Measurements from ENCODE around the gene MAGI2. TPM values are rescaled to one million over a fixed set of nuclear protein-coding genes. Genes with fewer than 3 reads are reported as not detected.

Gene MAGI2
- total RNA-seq, 1 experiment from 2014 or later, result 0.22 TPM

DNA sequence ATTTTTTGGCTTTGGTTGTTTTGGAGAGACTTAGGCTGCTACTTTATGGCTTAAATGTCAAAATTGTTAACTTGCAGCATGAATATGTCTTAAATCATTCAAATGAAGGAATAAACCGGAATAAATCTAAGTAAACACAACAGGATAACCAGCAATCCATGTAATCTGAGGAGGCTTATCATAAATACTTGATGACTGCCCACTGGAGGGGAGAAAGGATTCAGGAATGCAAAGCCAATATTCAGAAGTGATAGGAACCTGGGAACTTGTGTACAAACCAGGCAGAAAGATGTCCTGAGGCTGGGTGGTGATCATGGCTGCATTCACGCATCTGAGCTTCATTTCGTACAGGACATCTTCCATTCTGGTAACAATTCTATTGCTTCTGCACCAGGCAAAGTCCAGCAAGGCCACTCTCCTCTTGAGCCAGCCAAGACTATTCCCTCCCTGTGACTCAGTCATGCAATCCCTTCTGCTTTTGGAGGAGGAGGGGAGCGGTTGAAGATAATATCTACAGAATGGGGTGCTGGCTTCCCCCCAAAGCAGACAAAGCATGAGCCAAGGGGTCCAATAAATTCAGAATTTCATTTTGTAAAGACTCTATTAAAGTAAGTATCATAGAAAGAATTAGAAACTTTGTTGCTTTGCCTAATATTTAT is 1280.4 kb downstream of the MAGI2 start:
- POLR2A ChIA-PET, result no interaction called here
- H3K9ac ChIP-seq (ENCODE audit: low read length), result no peak overlapping the region
- ATAC-seq, result no peak

More for the DNA sequence above, 1280.4 kb downstream of the MAGI2 start:
- Histone ChIP-seq H3K4me3 (replicated peaks in 1 of 2; ENCODE audit: low read depth in 1 of 2, low read length in 2 of 2) (no peak overlapping the region), H3K79me2 (ENCODE audit: insufficient read depth, low read length) (no peaks in the 10 kb centered on the region), H3K36me3 (ENCODE audit: control insufficient read depth in 1 of 2, insufficient read depth in 2 of 2, low read length in 2 of 2) (no peaks in the 10 kb centered on the region), H3K9me2 (ENCODE audit: insufficient read depth) (no peaks in the 10 kb centered on the region), H3K9me3 (ENCODE audit: control insufficient read depth in 1 of 2, insufficient read depth in 1 of 2, low read depth in 1 of 2, low read length in 2 of 2) (no peaks in the 10 kb centered on the region), H3K4me2 (ENCODE audit: low read length) (no peak overlapping the region), H3K27me3 (ENCODE audit: insufficient read depth, low read length) (peaks cover 81% of the 10 kb centered on the region), H3K4me1 (ENCODE audit: control insufficient read depth in 1 of 2, insufficient read depth in 2 of 2, low read length in 2 of 2) (no peaks in the 10 kb centered on the region), H4K20me1 (ENCODE audit: insufficient read depth) (no peaks in the 10 kb centered on the region), H2AFZ (ENCODE audit: low read depth, low read length, poor library complexity, severe bottlenecking) (no peak overlapping the region), H3K27ac (ENCODE audit: low read depth, low read length) (no peak overlapping the region)
- ChIA-PET RAD21 (ENCODE audit: low non-redundant PET in 1 of 2, low total read pairs in 2 of 2, uncharacterized antibody in 2 of 2, unreplicated experiment in 2 of 2) (no interaction called here), CTCF (no interaction called here)
- no peak for TF ChIP-seq ZBTB33 (IDR thresholded peaks at IDR 0.05; ENCODE audit: extremely low read depth, insufficient replicate concordance, low read length)
- no peak for TF ChIP-seq JUND (IDR thresholded peaks at IDR 0.05)
- no peak for TF ChIP-seq EGR1 (IDR thresholded peaks at IDR 0.05; ENCODE audit: low read depth)
- no peak for TF ChIP-seq CBX3 (IDR thresholded peaks at IDR 0.05; ENCODE audit: low read depth)
- TF ChIP-seq ELF1 (IDR thresholded peaks at IDR 0.05; ENCODE audit: borderline replicate concordance, low read depth), result no peak
- TF ChIP-seq CEBPB (IDR thresholded peaks at IDR 0.05; ENCODE audit: low read depth), result no peak
- TF ChIP-seq SIN3A (IDR thresholded peaks at IDR 0.05; ENCODE audit: low read depth), result no peak
- TF ChIP-seq ZFX (IDR thresholded peaks at IDR 0.05), result no peak
- no peak for TF ChIP-seq ZNF274 (IDR thresholded peaks at IDR 0.05; ENCODE audit: low read depth, low read length)
- no peak for TF ChIP-seq EZH2 (IDR thresholded peaks at IDR 0.05)
- TF ChIP-seq POLR2AphosphoS5 (IDR thresholded peaks at IDR 0.05; ENCODE audit: low read depth, low read length), result no peak
- TF ChIP-seq TCF7L2 (IDR thresholded peaks at IDR 0.05; ENCODE audit: borderline replicate concordance, extremely low read depth, insufficient read depth, insufficient read length), result no peak
- TF ChIP-seq ATF3 (IDR thresholded peaks at IDR 0.05), result no peak
- TF ChIP-seq, protein P1, sequence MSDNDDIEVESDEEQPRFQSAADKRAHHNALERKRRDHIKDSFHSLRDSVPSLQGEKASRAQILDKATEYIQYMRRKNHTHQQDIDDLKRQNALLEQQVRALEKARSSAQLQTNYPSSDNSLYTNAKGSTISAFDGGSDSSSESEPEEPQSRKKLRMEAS (IDR thresholded peaks at IDR 0.05), result no peak
- no peak for TF ChIP-seq EZH2phosphoT487 (IDR thresholded peaks at IDR 0.05; ENCODE audit: borderline replicate concordance)
- TF ChIP-seq CTCF (IDR thresholded peaks at IDR 0.05 in 2 of 3, conservative IDR thresholded peaks at IDR 0.05 in 1 of 3; ENCODE audit: borderline replicate concordance in 1 of 3, insufficient read depth in 1 of 3, low read depth in 2 of 3, low read length in 2 of 3), result no peak
- no peak for TF ChIP-seq YY1 (IDR thresholded peaks at IDR 0.05; ENCODE audit: extremely low read depth, insufficient replicate concordance, low read depth, low read length)
- no peak for TF ChIP-seq FOSL1 (IDR thresholded peaks at IDR 0.05; ENCODE audit: low read depth)
- TF ChIP-seq SRF (IDR thresholded peaks at IDR 0.05; ENCODE audit: low read depth), result no peak
- no TSS peak for BruUV-seq (replicated peaks)
- intact Hi-C loops (cut with micrococcal nuclease), result no loop called here
- DNase-seq (ENCODE audit: low read depth, low spot score), result no peak
